ENCODE data around the gene ATP6V1B1. TPM values are rescaled to one million over a fixed set of nuclear protein-coding genes. Genes with fewer than 3 reads are reported as not detected.

Gene ATP6V1B1
- total and polyA plus RNA-seq, 9 of the 15 experiments (the other 6 are each of a cell fraction or from before 2014, with no cell fraction given), result not detected

DNA sequence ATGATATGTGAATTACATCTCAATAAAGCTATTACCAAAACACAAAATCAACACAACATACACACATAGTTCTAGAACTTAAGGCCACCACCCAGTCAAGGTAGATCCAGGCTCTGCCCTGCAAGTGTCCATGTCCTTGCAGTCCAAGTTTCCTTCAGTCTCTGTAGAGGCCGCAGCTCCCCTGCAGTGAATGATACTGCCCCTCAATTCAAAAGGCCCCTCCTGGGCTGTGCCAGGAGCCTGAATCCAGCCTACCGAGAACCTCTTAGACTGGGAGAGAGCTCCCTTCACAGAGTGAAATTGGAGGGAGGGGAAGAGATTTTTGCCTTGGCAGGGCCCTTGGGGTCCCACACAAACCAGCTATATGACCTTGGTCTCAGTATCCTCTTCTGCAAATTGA is 42.5 kb upstream of the ATP6V1B1 start (continued):
- TF ChIP-seq, protein P1, sequence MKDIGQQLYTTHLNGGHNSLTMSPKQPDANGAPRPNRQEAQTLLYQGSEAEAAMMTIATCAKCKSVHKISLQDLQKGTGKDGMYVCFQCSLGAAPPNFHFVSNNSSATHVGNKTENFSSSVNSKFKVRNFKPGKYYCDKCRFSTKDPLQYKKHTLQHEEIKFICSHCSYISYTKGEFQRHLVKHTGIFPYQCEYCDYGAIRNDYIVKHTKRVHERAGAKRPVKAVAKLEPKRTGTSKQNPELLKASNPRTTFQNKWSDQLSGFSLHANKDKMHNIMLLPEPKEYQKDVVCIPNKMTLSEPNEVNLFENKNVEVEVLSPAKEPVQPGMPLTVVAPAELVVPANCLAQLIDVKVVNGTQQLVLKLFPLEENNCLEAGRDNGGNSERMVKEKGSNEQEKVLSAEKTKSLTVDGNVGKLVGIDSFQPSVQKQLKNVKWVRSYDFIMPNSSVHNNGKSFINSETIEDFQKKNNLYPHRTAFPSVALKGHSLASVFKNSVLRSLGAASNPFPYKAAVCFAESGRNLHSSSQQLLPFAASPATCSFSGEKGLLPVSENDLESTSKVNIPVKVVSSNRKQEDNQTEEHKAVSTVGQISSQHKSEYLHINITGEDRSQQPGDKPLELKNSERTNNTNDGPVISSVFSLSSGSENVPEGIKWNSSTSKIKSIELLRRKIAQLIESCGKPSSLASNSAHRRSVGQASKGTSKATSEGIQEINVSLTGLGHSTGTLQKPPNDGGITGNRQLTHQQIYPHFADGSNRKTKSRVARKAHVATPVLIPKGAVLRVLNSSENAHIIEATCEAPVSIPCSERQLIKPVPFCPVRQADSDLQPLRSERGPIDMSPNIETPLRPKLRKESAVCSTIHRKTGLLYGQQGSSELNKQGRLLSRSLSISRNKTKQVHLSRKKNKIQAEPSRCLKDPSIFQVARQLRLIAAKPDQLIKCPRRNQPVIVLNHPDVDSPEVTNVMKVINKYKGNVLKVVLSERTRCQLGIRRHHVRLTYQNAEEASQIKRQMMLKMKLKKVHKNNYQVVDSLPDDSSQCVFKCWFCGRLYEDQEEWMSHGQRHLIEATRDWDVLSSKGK (CRISPR knock-in tag; IDR thresholded peaks at IDR 0.05), result no peak
- TF ChIP-seq HDAC6 (IDR thresholded peaks at IDR 0.05; ENCODE audit: low read depth, low read length), result no peak
- TF ChIP-seq CHD1 (IDR thresholded peaks at IDR 0.05; ENCODE audit: low read length), result no peak
- TF ChIP-seq ARNT (IDR thresholded peaks at IDR 0.05), result no peak

DNA sequence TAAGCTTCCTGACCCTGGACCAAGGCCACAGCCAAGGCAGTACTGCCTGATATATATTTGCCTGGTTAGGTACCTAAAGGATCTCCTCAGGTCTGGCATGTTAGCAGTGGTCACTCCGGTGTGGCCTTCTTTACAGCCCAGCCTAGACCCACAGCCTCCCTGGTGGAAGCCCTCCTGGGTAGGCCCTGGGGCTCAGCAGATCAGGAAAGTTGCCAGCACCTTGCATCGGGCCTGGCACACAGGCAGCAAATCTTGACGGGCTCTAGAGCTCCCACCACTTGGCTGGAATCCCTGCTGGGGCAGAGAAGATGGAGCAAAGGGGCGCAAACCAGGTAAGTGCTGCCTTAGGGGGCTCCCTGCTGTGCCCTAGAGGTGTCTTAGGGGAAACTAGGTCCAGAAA is 40.9 kb upstream of the ATP6V1B1 start:
- BruUV-seq (replicated peaks), result no TSS peak
- no peaks in the 10 kb centered on the region for H3K9me3 ChIP-seq (replicated peaks; ENCODE audit: control insufficient read depth, insufficient read depth, low read depth, low read length)
- peaks cover 59 to 89% of the 10 kb centered on the region in 2 experiments for H3K27me3 ChIP-seq (ENCODE audit: control insufficient read depth in 2 of 2, insufficient read depth in 2 of 2, low read length in 2 of 2)
- TF ChIP-seq U2AF2 (optimal IDR thresholded peaks at IDR 0.05; ENCODE audit: low read depth, low read length), result no peak
- no peak for TF ChIP-seq CREBBP (IDR thresholded peaks at IDR 0.05; ENCODE audit: low read depth, low read length)
- TF ChIP-seq BACH1 (tag; IDR thresholded peaks at IDR 0.05), result no peak
- TF ChIP-seq PHTF2 (CRISPR knock-in tag; IDR thresholded peaks at IDR 0.05), result no peak
- no peak for TF ChIP-seq SNIP1 (IDR thresholded peaks at IDR 0.05; ENCODE audit: low read depth)
- TF ChIP-seq, protein P2, sequence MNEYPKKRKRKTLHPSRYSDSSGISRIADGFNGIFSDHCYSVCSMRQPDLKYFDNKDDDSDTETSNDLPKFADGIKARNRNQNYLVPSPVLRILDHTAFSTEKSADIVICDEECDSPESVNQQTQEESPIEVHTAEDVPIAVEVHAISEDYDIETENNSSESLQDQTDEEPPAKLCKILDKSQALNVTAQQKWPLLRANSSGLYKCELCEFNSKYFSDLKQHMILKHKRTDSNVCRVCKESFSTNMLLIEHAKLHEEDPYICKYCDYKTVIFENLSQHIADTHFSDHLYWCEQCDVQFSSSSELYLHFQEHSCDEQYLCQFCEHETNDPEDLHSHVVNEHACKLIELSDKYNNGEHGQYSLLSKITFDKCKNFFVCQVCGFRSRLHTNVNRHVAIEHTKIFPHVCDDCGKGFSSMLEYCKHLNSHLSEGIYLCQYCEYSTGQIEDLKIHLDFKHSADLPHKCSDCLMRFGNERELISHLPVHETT (CRISPR knock-in tag; conservative IDR thresholded peaks at IDR 0.05 in 1 of 2, IDR thresholded peaks at IDR 0.05 in 1 of 2), result no peak
- no peak for TF ChIP-seq ZNF12 (CRISPR knock-in tag; IDR thresholded peaks at IDR 0.05)
- no peak for TF ChIP-seq FOXA3 (CRISPR knock-in tag; conservative IDR thresholded peaks at IDR 0.05 in 1 of 2, IDR thresholded peaks at IDR 0.05 in 1 of 2)
- TF ChIP-seq KAT7 (CRISPR knock-in tag; IDR thresholded peaks at IDR 0.05; ENCODE audit: borderline replicate concordance), result no peak
- TF ChIP-seq NCOA1 (IDR thresholded peaks at IDR 0.05; ENCODE audit: low read depth), result no peak
- TF ChIP-seq SMAD4 (CRISPR knock-in tag; conservative IDR thresholded peaks at IDR 0.05), result no peak
- TF ChIP-seq NCOA6 (IDR thresholded peaks at IDR 0.05), result no peak
- TF ChIP-seq, protein P3, sequence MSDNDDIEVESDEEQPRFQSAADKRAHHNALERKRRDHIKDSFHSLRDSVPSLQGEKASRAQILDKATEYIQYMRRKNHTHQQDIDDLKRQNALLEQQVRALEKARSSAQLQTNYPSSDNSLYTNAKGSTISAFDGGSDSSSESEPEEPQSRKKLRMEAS (CRISPR knock-in tag; IDR thresholded peaks at IDR 0.05), result no peak
- no peak for TF ChIP-seq ATF1 (CRISPR knock-in tag; IDR thresholded peaks at IDR 0.05)
- TF ChIP-seq ATF1 (tag; IDR thresholded peaks at IDR 0.05), result no peak

More for the DNA sequence above, 40.9 kb upstream of the ATP6V1B1 start:
- H2AFZ ChIP-seq (ENCODE audit: low read depth, low read length), result no peak overlapping the region
- no peaks in the 10 kb centered on the region for H3K79me2 ChIP-seq (ENCODE audit: control insufficient read depth, insufficient read depth, low read length)
- H4K20me1 ChIP-seq (replicated peaks; ENCODE audit: control insufficient read depth, insufficient read depth, low read length), result peaks cover 3% of the 10 kb centered on the region; the same call in 1 of the 2 replicates
- no peak overlapping the region for H3K9ac ChIP-seq (ENCODE audit: insufficient read depth in 1 of 2, low read depth in 2 of 2, low read length in 2 of 2)
- no peak overlapping the region for H3K4me3 ChIP-seq
- no peak overlapping the region for H3K4me2 ChIP-seq (ENCODE audit: insufficient read depth, low read length)
- ChIA-PET CTCF (ENCODE audit: low intra/inter-chr PET ratio) (no interaction called here), POLR2A (interaction anchor here (0.6 kb wide), 1 partner anchor 21 kb away, joined by 4 read pairs; no protein-coding TSS in a partner anchor)
- WGBS (ENCODE audit: insufficient coverage, low coverage, missing lambda C conversion rate), result 0% methylated on average over 4 of the region's 4 CpGs
- in situ Hi-C loops (cut with MboI), result no loop called here
- intact Hi-C loops (cut with micrococcal nuclease), result no loop called here
- H3K36me3 ChIP-seq (ENCODE audit: control insufficient read depth, insufficient read depth, low read length), result no peaks in the 10 kb centered on the region
- peaks cover 0 to 4% of the 10 kb centered on the region in 2 experiments; a peak in 2 of 5 replicates for H3K4me1 ChIP-seq (replicated peaks in 1 of 2; ENCODE audit: control insufficient read depth in 2 of 2, insufficient read depth in 2 of 2, low read length in 2 of 2)
- DNase-seq (ENCODE audit: extremely low read depth in 1 of 4, low spot score in 3 of 4), result no peak
- H3K9me1 ChIP-seq (ENCODE audit: control insufficient read depth, insufficient read depth, low read length), result no peaks in the 10 kb centered on the region
- FAIRE-seq, result no peak
- ATAC-seq, result no peak
- no peak overlapping the region for H3K27ac ChIP-seq (ENCODE audit: extremely low read depth, low read depth, low read length)
